ENCODE data around the gene WDFY2.

Gene WDFY2

GRCh38 chr13:51714663-51715168 is 130.5 kb downstream of the WDFY2 start:
- DNase-seq, result no peak

DNA sequence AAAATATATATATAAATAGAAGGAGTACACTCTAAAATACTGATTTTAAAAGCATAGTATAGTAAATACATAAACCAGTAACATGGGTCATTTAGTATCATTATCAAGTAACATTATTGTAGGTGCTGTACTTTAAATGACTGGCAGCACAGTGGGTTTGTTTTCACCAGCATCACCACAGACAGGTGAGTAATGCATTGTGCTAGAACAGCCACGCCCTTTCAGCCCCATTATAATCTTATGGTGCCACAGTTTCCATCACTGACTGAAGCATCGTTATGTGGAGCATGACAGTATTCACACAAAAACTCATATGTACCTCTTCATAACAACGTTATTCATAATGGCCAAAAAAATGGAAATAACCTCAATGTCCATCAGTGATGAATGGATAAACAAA is 131.4 kb downstream of the WDFY2 start:
- DNase-seq, result no peak

DNA sequence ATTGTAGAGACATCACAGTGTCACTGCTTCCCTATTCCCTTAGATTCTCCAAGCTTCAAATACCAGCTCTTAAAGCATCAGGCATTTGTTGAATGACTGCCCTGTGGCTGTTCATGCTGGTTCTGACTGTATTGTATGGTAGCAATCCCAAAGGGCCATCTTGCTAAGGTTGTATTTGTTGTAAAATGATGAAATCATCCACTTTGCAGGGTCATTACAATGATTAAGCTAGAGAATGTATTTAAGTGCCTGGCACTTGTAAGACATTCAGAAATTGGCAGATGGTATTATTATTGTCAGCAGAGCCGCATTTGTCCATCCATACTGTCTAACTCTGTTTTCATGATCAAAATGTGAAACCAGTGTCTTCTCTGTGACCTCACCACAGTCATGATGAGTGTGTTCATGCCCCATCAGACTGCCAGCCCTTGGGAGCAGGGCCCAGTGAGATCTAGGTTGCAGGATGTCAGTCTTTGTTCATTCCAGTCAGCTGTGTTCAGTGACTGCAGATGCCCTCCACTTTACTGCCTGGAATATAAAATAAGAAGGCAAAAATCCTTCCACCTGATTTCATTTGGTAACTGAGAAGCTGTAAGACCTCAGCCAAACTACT is 133.6 kb downstream of the WDFY2 start:
- no peak for DNase-seq

- DNase-seq, result no peak
Observed at GRCh38 chr13:51719394-51719793, 135.1 kb downstream of the WDFY2 start.

- no peak for DNase-seq
Observed at GRCh38 chr13:51721496-51721895, 137.2 kb downstream of the WDFY2 start.

DNA sequence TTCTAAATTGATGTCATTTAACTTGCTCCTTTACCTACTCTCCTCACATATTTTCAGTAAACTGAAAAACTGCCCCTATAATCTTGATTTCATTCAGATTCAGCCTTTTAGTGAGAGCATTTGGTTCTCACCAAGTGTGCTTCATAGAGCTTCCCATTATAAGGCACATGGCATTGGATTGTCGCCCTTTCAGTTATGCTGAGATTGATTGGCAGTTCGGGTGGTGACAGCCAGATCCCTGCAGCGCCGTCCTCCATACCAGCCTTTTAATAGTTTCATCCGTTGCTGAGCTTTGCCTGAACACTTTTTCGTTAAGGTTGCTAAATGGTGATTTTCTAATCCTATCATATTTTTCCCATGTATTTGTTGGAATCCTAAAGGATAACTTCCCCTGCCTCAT is 139.3 kb downstream of the WDFY2 start:
- no peak for DNase-seq

- DNase-seq, result no peak
Observed at GRCh38 chr13:51724721-51725120, 140.5 kb downstream of the WDFY2 start.

GRCh38 chr13:51726446-51727193 is 142.4 kb downstream of the WDFY2 start:
- no peak for DNase-seq

DNA sequence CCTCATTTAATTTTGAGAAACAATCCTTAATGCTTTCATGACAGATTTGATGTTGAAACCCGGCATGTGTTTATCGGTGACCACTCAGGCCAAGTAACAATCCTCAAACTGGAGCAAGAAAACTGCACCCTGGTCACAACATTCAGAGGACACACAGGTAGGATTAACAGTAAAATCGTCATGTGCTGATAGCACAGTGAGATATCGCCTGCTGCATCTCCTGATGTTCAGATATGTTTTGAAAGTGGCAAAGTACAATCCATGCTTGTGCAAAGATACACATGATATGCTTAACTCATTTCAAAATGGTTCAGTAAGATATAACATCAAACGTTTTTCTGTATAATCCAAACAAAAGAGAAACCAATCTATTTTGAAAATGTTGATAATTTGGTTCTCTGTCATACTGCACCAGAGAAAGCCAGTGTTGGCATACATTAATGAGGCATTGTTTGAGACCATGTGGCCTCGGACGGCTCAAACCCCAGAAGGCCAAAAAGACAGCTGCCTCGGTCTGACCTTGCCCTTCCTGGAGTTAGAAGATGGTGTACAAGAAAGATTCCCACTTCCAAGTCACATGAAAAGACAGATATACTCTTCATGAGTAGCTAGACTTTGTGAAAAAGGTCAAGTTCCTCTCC is 143.5 kb downstream of the WDFY2 start:
- DNase-seq, result no peak

DNA sequence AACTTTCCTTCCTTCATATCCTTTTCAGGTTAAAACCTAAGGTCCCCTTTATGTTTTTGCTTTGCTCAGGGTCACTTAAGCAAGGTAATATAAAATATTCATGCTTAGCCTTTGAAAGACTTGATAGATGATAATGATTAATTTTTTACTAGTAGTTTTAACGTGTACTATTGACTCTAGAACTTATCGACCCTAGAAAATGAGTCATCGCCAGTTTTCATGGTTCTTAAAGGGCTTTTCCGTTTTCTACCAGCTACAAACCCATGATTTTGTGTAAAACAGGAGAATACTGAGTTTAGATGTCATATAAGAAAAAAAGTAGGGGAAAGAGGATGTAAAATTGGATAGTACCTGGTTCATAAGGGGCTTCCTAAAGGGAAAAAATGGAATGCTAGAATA is 144.0 kb downstream of the WDFY2 start:
- no peak for DNase-seq

- DNase-seq, result no peak
Observed at GRCh38 chr13:51728972-51729371, 144.7 kb downstream of the WDFY2 start.

GRCh38 chr13:51729866-51730553 is 145.7 kb downstream of the WDFY2 start:
- peak; percentile 71 for DNase-seq

DNA sequence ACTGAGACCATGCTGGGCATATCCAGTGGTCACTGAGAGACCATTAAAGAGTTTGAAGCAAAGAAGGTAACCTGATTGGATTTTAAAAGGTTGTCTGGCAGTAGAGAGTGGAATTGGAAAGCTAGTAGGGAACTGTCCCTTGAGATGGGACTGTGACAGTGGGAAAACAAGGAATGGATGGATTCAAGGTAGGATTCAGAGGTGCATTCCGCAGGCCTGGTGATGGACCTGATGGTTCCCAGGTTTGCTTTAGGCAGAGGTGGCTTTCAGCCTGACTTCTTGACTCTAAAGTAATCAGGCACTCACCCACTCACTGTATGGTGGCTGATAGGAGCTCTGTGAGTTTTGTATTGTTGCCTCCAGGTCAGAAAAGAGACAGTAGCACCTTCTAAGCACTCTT is 146.7 kb downstream of the WDFY2 start:
- no peak for DNase-seq

GRCh38 chr13:51731759-51732158 is 147.5 kb downstream of the WDFY2 start:
- DNase-seq, result no peak

DNA sequence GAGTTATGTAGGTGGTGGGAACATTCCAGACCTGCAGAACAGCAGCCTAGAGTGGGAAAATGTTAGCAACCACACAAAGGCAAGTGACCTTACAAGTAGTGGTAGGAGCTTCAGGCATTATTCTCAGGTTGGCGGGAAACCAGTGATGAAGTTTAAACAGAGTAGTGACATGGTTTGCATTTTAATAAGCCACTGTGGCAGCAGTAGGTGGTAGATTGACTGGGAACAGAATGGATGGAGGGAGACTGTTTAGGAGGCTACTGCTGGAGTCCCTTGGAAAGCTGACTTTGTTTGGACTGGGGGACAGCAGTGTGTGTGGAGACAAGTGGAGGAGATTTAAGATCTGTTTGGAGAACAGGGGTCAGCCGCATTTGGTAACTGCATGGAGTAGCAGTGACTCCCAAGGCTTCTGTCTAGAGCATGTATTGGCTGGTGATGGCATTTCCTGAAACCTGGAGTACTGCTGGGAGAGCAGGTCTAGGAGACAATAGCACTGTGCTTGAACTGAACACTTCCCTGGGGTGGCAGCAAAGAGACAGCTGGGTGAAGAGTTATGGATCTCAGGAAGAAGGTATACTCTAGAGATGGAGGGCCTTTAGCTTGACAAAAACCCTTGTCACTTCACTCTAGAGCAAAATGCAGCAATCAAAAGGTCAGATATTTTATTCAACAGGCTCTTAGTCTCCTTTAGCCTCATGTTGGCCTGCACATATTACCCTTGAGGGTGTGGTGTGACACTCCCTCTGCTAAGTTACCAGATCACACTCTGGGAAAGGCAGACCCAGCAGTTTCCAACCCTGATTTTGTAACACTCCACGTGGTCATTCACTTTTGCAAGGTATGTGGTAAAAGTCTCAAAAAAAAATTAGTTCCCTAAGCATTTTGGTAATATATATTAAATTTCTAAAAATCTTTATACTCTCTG is 149.4 kb downstream of the WDFY2 start:
- no peak for DNase-seq

DNA sequence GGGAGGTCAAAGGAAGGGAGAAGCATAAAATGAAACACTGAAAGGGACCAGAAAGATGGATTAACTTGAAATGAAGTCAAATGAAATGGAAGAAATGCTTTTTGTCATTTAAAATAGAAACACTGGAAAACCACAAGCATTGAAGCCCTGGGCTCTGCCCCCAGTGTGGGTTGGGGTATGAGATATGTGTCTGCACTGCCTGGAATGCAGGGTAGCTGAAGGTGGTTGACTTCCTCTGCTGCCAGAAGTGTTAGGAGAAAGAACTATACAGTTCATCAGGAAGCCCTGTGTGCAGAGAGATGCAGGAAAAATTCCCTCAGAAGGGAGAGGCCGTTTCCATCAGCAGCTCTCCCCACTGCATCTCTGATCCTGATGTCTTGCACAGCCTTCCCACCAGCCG is 150.5 kb downstream of the WDFY2 start:
- DNase-seq, result no peak

DNA sequence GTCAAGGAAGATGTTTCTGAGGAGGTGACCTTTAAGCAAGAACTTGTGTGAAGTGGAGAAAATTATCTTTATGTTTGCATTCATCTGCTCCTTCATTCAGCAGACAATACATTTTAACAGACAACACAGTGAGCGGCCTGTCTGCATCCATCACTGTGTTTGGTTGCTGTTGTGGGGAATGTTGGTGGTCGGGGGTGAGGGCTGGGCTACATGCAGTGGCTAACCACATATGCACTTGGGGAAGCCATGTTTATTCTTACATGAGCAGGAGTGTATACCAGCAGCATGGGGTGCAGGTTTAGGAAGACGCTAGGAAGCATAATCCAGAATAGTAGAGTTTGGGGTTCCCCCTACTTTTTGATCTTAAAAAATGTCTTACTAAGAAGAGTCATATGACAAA is 153.3 kb downstream of the WDFY2 start:
- DNase-seq, result no peak

DNA sequence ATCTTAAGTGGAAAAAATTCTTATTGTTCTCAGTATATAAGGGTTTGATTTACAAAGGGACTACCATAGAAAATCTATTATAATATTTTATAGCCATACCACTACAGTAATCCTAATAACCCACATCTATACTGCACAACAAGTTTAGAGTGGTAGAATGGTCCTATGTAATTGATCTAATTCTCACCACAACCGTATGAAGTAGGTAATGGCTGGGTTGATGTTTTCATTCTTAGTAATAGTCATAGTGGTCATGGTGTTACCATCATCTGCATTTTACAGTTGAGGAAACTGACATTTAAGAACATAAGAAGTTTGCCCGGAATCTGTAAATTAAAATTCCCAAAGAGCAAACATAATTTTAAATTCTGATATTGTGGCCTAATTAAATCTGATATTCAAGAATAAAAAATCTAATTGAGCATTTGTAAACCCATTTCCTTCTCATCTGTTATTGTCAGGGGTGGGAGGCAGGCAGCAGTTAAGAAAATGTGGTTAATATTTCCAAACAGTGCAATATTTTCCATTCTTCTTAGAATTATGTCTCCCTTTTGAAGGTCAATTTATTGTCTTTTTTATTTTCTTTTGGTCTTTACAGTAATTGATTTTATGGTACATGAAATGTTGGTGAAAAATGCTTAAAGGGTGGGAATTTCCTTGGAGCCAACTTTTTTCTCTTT is 154.1 kb downstream of the WDFY2 start:
- no peak for DNase-seq

- no peak for DNase-seq
Observed at GRCh38 chr13:51739027-51739764, 154.9 kb downstream of the WDFY2 start.

GRCh38 chr13:51740698-51741097 is 156.4 kb downstream of the WDFY2 start:
- no peak for DNase-seq

GRCh38 chr13:51742031-51742430 is 157.8 kb downstream of the WDFY2 start:
- no peak for DNase-seq

Measured in activated effector memory CD4-positive, alpha-beta T cell treated with anti-CD3 and anti-CD28 coated beads, Interleukin-2, amount 50 U/mL, for 16 hours (primary cell).